Left forelimb (tissue), 1 donor: ENCODE results near the gene GAREM1.

Experiments
- DNase-seq: peaks from one replicate; pipeline ENCODE4 v3.0.0-alpha.2; 2018; ENCODE audit warnings: low spot score

The GAREM1 gene

GRCh38 chr18:32290810-32291209, 179.9 kb downstream of the GAREM1 start:
- DNase-seq: no peak

DNA sequence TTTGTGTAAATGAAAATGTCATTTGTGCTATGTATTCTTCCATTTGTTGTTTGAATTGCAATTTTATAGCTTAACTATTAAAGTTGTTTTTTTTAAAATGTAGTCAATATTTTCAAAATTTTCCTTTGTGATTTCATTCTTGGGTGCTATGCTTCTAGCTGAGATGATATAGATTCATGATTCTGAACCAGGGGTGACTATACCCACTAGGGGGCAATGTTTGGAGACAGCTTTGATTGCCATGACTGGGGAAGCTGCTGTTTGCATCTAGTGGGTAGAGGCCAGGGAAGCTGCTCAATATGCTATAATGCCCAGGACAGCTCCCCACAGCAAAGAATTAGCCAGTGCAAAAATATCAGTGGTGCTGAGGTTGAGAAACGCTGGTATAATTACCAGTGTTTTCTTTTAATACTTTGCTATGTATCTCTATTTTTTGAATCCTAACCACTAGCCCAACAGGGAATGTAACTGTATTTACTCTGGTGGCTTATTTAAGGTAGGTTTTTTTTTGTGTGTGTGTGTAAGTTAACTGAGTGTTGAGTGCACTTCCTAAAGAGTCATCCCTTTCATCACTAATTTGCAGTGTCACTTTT, 181.1 kb downstream of the GAREM1 start:
- no peak for DNase-seq

DNA sequence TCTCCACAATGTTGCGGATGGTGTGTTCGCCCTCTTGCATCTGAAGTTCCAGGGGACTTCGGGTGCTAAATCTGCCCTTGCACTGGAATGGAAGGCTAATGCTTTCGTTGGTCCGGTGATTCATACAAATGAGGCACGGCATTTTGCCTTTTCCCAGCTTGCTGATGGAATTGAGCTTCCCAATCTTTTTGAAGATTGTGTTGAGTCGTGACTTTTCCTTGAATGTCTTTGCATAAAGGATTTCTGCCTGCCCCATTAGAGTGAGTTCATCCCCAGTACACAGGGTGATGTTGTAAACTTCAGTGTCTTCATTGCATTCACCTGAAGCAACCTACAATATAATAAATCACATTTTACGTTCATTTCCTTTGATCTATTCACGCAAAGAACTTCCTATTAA, 182.8 kb downstream of the GAREM1 start:
- no peak for DNase-seq

DNA sequence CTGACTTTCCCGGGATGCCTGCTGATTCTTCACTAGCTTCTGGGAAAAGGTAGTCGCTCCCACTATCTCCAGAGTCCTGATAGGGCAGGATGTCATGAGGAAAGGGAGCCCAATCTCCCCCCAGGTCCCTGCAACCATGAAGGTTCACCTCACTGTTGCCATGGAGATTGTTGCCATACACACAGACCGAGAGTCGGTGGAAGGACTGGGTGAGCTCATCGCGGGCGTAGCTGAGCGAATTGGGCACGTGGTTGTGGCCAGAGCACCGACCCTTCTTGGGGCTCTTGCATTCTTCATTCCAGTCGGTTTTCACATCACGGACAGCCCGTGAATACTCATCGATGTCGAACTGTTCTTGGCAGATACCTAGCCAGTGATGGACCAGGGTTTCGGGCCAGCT, 183.4 kb downstream of the GAREM1 start:
- DNase-seq: no peak

DNA sequence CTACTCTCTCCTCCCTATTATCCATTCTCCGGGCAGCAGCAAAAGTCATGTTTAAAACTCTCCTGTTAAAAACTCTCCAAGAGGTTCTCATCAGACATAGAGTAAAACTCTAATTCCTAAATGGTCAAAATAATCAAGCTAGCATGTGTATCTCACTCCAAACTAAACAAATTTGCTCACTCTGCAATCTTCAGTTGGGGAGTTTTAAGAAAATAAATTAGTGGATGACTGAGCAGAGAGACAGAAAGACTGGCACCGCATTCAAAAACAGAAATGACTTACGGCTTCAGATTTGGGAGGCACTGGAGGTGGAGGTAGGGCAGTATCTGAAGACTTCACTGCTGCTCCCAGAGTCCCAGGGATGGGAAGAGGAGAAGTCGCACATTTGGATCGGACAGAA, 183.9 kb downstream of the GAREM1 start:
- DNase-seq: no peak

DNA sequence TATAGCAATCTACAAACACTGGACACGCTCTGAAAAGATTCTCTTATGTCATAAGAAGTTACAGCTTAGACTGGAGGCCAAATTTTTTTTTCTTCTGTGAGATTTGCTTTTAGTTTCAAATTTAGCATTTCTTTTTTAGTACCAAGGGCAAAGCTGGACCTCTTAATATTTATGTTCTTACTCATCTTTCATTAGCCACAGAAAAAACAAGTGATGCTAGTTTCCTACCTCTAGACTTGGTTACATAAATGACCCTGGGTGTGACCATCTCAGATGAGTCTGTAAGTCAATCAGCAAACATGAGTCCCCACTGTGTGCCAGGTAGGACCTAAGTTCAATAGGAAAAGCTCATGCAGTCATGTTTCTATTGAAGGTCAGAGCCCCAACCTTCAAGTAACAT, 186.4 kb downstream of the GAREM1 start:
- no peak for DNase-seq

DNA sequence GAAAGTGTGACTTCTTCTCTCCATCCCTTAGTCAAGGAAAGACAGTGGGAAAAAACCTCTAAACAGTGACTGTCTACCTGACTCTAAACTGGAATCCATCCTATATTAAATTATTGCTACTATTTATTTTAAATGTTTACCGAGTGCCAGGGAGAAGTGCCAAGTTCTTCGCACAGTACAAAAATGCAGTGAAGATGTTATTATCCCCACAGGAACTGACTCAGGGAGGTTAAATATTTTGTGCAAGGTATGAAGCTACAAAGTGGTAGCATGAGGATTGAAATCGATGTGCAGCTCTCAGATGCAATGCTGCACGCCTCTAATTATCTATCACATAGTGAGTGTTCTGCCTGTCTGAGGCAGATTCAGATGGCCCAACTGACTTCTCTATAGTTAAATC, 189.8 kb downstream of the GAREM1 start:
- DNase-seq: no peak

DNA sequence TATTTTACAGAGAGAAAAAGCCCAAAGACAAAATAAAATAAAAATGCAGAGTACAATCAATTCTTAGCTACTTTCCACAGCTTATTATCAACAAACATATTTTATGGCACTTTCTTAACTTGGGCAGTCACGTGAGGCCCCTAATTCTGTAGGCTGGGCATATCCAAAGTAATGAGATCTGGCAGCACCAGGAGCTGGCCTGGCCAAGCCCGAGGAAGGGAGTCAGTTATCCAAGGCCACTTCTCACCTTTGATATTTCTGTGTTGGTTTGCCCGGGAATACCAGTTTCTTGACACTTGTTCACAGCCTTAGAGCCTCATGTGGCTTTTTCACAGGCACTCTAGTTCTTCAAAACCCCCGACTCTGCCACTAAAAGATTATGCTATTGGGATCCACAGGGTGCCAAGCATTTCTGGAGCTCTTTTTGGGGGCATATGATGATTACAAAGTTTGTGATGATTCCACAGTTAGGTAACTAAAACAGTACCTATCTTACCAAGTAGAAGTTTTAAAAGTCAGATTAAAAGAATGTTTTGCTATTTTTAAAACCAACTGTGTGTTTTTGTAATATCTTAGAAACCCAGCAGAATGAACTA, 190.4 kb downstream of the GAREM1 start:
- DNase-seq: no peak

DNA sequence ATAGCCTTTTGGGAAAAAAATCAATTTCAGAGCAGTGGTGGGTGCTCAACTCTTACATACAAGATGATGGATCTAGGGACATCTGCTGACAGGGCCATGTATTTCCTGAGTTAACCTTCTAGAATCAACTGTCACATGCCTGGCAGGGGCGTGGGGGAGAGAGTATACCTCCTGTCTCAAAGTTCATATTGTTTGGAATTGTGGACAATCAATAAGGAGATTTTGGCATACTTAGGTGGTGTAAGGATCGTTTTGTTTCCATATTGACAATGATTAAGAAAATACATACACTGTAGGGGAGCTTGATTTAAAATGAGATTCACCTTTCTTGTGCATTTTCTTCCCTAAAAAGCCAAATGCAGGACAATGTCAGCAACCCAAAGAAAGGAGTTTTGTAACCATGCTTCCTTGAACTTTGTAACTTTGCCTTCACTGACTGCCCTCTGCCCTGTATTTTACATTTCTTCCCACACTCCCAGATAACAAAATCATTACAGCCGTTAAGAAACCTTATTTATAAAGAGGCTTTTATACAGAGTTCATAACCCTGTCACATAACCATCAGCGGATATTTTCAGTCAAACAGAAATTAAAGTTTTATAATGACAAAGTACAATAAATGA, 192.4 kb downstream of the GAREM1 start:
- no peak for DNase-seq

DNA sequence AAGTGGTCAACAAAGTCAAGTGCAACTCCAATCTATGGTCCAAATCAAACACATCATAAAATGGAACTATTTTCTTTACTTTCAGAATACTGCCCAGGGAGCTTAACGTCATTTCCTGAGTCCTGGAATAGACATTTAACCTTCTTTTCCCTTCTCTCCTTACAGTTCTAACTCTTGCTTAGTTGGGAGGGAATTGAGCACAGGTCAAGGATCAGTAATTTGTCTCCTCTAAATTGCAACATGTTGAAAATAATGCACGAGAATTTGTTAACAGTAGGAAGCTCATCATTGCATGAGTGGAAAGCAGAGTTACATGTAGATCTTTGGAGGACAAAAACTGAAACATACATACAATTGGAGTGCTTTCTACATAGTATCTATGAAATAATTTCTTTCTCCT, 193.1 kb downstream of the GAREM1 start:
- DNase-seq: no peak

- no peak for DNase-seq
These were observed 193.8 kb downstream of the GAREM1 start for GRCh38 chr18:32276906-32277305.

GRCh38 chr18:32276256-32276655, 194.4 kb downstream of the GAREM1 start:
- DNase-seq: no peak

GRCh38 chr18:32275221-32275620, 195.5 kb downstream of the GAREM1 start:
- no peak for DNase-seq

- DNase-seq: no peak
These were observed 196.4 kb downstream of the GAREM1 start for GRCh38 chr18:32274307-32274706.

DNA sequence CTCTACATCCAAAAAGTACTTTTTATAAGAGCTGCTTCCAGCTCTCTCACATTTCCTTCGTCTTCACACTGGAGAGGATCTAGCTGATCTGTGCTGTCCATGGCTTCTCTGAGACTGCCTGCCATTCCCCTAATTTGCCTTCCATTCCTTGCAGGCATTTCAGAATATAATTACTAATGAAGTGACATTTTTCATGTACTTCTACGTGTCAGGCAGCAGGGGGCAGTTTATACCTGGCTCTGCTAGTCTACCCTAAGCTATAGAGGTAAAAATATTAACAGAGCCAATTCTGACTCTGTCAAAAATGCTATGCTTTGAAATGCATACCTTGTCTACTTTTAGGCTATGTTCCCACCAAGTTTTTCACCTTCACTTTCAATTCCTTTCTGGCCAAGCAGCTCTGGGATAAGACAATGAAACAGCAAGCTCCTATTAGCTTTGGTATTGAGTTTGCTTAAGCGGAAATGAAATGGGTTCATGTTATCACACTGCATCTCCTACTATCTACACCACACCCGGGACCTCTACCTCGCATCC, 198.9 kb downstream of the GAREM1 start:
- DNase-seq: no peak

DNA sequence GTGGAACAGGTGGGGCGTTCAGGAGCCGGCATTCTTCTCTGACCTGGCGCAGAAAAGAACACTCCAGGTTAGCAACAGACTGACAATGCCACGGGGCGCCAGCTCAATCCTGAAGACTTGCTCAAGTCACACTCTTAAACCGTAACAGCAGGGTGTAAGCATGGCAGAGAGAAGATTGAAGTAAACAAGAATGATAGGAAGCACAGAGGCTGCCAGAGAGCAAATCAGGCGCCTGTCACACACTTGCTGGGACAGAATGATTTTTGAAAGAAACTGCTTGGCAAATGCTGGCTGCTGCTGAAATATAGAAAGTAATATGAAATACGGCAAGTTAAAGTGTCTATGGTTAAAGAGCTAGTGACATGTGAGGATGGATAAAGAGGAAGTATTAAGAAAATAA, 200.3 kb downstream of the GAREM1 start:
- DNase-seq: no peak

DNA sequence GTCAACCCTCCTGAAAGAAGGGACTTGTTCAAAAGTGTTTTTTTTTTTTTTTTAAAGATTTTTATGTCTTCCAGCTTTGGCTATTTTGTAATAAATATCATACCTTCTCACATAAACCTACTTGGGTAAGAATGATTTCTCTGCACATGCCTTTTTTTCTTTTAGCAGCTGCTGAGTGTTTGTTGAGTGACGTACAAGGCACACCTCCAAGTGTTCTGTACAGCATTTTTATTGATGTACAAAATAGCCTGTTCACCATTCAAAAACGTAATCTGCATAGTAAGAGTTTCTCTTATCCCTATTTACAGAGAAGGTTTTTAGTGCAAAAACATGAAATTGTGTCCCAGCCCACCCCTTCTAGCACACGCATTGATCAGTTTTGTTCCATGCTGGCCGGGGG, 203.2 kb downstream of the GAREM1 start:
- DNase-seq: no peak

- no peak for DNase-seq
These were observed 206.3 kb downstream of the GAREM1 start for GRCh38 chr18:32264401-32264800.

DNA sequence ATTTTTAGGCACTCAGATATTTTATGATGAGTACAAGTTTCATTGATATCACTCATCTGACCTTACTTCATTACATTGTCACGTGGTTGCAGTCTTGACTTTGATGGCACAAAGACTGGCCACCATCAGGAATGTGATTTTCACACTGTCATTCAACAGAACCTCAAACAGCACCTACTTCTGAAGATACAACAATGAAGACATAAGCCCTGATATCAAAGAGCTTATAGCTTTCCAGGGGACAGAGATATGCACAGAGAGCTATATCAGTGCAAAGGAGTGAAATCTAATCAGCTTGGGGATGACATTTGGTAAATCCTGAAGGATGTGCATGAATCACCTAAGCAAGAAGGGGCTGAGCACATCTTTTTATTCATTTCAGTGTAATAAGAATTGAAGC, 208.6 kb downstream of the GAREM1 start:
- no peak for DNase-seq

GRCh38 chr18:32261003-32261402, 209.7 kb downstream of the GAREM1 start:
- no peak for DNase-seq

DNA sequence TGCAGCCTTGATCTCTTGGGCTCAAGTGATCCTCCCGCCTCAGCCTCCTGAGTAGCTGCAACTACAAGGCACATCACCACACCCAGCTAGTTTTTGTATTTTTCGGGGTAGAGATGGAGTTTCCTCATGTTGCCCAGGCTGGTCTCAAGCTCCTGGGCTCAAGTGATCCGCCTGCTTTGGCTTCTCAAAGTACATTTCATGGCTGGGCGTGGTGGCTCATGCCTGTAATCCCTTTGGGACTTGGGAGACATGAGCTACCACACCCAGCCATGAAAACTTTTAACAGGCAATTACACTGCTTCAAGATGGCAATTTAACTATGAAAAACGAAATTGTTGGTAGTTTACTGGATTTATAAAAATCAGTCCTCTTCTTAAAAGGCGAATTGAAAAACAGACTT, 211.1 kb downstream of the GAREM1 start:
- no peak for DNase-seq

DNA sequence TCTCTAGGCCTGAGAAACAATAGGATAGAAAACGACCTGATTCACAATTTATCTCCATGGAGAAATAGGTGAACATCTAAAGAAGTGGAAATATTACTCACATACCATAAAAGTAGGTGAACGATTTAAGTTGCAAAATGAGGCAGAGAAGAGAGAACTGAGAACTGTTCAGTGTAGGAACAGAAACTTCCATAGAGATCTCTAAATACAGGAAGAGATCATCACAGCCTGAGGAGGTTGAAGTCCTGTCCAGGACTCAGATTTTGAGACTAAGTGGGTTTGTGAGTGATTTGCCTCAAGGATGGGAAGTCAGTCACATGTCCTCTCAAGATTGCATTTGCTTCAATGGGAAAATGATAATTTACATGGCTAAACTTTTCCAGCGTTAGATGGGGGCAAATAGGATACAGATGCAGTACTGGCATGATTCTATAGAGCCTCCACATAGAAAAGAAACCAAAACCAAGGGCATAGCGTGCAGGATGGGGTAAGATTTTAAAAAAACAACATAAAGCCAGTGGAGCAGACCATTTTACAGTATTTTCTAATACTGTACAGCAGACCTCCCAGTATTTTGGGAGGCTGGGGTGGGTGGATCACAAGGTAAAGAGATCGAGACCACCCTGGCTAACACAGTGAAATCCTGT, 212.0 kb downstream of the GAREM1 start:
- no peak for DNase-seq

GRCh38 chr18:32258148-32258547, 212.5 kb downstream of the GAREM1 start:
- no peak for DNase-seq
